ENCODE results near the gene ST8SIA1. TPM values are rescaled to one million over a fixed set of nuclear protein-coding genes. Genes with fewer than 3 reads are reported as not detected.

Gene ST8SIA1
- total RNA-seq, 2 experiments from 2014 or later: 5.6 to 5.7 TPM

DNA sequence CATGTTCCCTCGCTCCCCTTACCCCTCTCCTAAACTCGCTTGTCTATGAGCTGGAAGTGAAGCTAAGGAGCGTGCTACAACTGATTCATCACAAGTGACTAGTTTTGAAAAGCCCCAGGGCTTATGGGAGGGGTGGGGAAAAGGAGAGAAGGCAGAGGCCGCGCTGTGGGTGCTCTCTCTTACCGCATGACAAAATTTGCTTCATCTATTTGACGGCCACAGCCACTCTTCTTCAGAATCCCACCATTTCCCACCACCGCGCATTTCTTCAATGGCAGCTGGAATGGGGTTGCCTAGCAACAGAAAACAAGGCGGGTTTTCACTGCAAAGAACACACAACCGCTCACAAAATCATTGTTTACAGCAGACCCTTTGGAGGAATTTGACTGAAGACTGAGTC is 79.4 kb downstream of the ST8SIA1 start:
- no peak overlapping the region for H3K4me3 Mint-ChIP-seq
- ChIA-PET CTCF (no interaction called here), POLR2A (interaction anchor here (0.6 kb wide), 1 partner anchor 999 kb away, joined by 3 read pairs; no protein-coding TSS in a partner anchor)
- no peaks in the 10 kb centered on the region for H3K9me3 Mint-ChIP-seq
- H3K36me3 Mint-ChIP-seq (ENCODE audit: low read depth): no peaks in the 10 kb centered on the region
- Histone ChIP-seq H3K4me3 (ENCODE audit: low read length) (no peak overlapping the region), H3K9me3 (ENCODE audit: control insufficient read depth in 1 of 2, insufficient read depth in 1 of 2, low read length in 2 of 2) (no peaks in the 10 kb centered on the region), H3K27ac (ENCODE audit: low read depth in 1 of 2, low read length in 2 of 2) (no peak overlapping the region), H3K27me3 (ENCODE audit: control insufficient read depth in 1 of 2, insufficient read depth in 2 of 2, low read length in 2 of 2) (no peaks in the 10 kb centered on the region), H3K36me3 (ENCODE audit: insufficient read depth, low read length) (no peaks in the 10 kb centered on the region), H3K4me1 (ENCODE audit: insufficient read depth, low read length) (no peaks in the 10 kb centered on the region)
- ATAC-seq (ENCODE audit: poor library complexity) (no peak), DNase-seq (no peak)
- intact Hi-C loops (cut with DNase I, micrococcal nuclease): no loop called here
- H3K4me1 Mint-ChIP-seq (ENCODE audit: low read depth): peaks cover 6% of the 10 kb centered on the region
- no peak for TF ChIP-seq CTCF (IDR thresholded peaks at IDR 0.05)
- H3K27ac Mint-ChIP-seq: no peak overlapping the region
- no peaks in the 10 kb centered on the region for H3K27me3 Mint-ChIP-seq

DNA sequence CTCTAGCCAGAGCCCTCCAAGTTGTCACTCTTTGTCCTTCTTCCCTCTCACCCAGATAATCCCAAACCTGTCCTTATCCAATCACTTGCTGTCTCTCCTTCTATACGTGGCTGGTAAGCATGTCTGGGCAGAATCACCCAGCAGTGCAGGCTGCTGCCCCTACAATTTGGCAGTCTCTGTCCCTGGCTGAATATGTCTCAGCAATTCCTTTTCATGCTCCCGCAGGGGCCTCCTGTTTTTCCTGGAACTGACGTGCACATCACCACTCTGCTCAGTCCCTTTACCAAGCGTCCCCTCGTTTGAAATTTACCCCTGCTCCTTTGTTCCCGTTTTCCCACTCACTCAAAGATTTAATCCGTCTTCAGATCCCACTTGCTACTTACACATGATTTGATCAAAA is 80.0 kb downstream of the ST8SIA1 start:
- Mint-ChIP-seq H3K36me3 (ENCODE audit: low read depth) (no peaks in the 10 kb centered on the region), H3K4me3 (no peak overlapping the region), H3K9me3 (no peaks in the 10 kb centered on the region), H3K27me3 (no peaks in the 10 kb centered on the region), H3K4me1 (ENCODE audit: low read depth) (peaks cover 6% of the 10 kb centered on the region), H3K27ac (no peak overlapping the region)
- Histone ChIP-seq H3K9me3 (ENCODE audit: control insufficient read depth in 1 of 2, insufficient read depth in 1 of 2, low read length in 2 of 2) (no peaks in the 10 kb centered on the region), H3K27me3 (ENCODE audit: control insufficient read depth in 1 of 2, insufficient read depth in 2 of 2, low read length in 2 of 2) (no peaks in the 10 kb centered on the region), H3K36me3 (ENCODE audit: insufficient read depth, low read length) (no peaks in the 10 kb centered on the region), H3K4me1 (ENCODE audit: insufficient read depth, low read length) (no peaks in the 10 kb centered on the region), H3K27ac (ENCODE audit: low read depth in 1 of 2, low read length in 2 of 2) (no peak overlapping the region), H3K4me3 (ENCODE audit: low read length) (no peak overlapping the region)
- no peak for ATAC-seq (ENCODE audit: poor library complexity)
- no peak for TF ChIP-seq CTCF (IDR thresholded peaks at IDR 0.05)
- ChIA-PET POLR2A (interaction anchor here (0.6 kb wide), 1 partner anchor 999 kb away, joined by 3 read pairs; no protein-coding TSS in a partner anchor), CTCF (no interaction called here)
- intact Hi-C loops (cut with DNase I, micrococcal nuclease): no loop called here
- DNase-seq: no peak

- H3K4me3 Mint-ChIP-seq: no peak overlapping the region
- ChIA-PET POLR2A (no interaction called here), CTCF (no interaction called here)
- intact Hi-C loops (cut with DNase I, micrococcal nuclease): no loop called here
- H3K4me3 ChIP-seq (ENCODE audit: low read length): no peak overlapping the region
- H3K27me3 ChIP-seq (ENCODE audit: control insufficient read depth in 1 of 2, insufficient read depth in 2 of 2, low read length in 2 of 2): no peaks in the 10 kb centered on the region
- no peaks in the 10 kb centered on the region for H3K9me3 ChIP-seq (ENCODE audit: control insufficient read depth in 1 of 2, insufficient read depth in 1 of 2, low read length in 2 of 2)
- H3K27me3 Mint-ChIP-seq: no peaks in the 10 kb centered on the region
- H3K4me1 Mint-ChIP-seq (ENCODE audit: low read depth): peaks cover 6% of the 10 kb centered on the region
- no peaks in the 10 kb centered on the region for H3K4me1 ChIP-seq (ENCODE audit: insufficient read depth, low read length)
- TF ChIP-seq CTCF (IDR thresholded peaks at IDR 0.05): no peak
- H3K27ac ChIP-seq (ENCODE audit: low read depth in 1 of 2, low read length in 2 of 2): no peak overlapping the region
- H3K27ac Mint-ChIP-seq: no peak overlapping the region
- no peak for DNase-seq
- H3K36me3 Mint-ChIP-seq (ENCODE audit: low read depth): no peaks in the 10 kb centered on the region
- ATAC-seq (ENCODE audit: poor library complexity): no peak
- H3K9me3 Mint-ChIP-seq: no peaks in the 10 kb centered on the region
- H3K36me3 ChIP-seq (ENCODE audit: insufficient read depth, low read length): peaks cover 9% of the 10 kb centered on the region
Measured at GRCh38 chr12:22252057-22252456, 82.5 kb downstream of the ST8SIA1 start.
